GM12864 (cell line): ENCODE results near the gene PPL.

Experiments used
- DNase-seq: peaks from one replicate; pipeline ENCODE4 v3.0.0-alpha.2; 2011; ENCODE audit warnings: low read depth
- H3K4me3 ChIP-seq: 2 replicates; pipeline ENCODE4 v1.5.1; 2011; ENCODE audit warnings: mild to moderate bottlenecking, low read depth, low read length, control low read depth
- CTCF ChIP-seq: IDR thresholded peaks from 2 replicates; pipeline ENCODE4 v1.5.1; 2011; ENCODE audit warnings: low read depth, mild to moderate bottlenecking, moderate library complexity, low read length, control low read depth, inconsistent platforms; ENCODE audit errors: missing control alignments

PPL gene

DNA sequence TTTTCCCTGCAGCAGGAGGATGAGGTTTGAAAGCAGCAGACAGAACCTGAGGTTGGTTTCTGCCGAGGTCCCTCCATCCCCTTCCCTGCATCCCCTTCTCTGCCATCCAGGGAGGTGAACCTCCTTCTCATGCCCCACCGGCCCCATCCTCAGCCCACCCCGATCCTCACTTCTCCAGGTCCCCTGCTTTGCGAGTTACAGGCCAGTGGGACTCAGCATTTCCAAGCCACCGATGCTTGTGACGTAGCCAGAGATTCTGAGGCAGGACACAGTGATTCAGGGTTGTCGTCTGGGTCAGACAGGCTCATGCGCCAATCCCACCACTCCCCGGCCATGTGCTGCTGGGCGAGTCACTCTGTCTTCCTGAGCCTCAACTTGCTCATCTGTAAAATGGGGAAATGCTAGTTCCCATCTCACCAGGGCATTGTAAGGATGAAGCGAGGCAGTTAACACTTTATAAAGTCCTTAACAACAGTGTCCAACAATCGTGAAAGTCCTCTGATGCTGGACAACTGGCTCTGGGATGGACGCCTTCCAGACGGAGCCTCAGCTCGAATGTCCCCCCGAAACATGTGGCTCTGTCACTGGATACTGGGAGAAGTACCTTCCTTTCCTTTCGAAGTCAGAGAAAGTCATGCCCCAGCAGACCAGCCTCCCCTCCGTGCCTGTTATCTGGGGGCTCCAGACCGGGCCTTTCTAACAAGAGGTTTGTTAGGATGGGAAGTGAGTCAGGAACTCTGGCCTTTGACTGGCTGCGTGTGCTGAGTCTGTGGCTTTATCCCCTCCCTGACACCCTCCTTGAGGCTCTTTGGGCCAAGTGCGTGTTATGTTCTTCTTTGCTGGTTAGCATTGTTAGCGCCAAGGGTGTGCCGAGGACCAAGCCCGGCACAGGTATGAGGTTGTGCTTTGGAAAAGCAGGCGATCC is 43.0 kb upstream of the PPL start:
- TF ChIP-seq CTCF = no peak
- no peak overlapping the region for H3K4me3 ChIP-seq
- no peak for DNase-seq

DNA sequence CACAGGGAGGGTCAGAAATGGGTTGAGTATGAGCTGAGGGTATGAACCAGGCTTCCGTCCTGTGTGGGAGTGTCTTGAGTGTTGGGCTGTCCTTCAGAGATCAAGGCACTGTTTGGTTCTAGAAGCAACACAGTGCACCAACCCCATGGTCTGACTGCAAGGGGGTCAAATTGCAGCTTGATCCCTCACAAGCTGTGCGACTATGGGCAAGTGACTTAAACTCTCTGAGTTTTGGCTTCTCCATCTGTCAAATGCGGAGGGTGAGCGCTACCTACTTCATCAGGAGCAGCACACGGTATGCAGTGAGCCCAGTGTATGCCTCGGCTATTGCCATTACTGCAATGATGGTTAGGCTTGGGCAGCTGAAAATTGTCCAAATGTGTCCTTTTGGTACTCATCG is 42.2 kb upstream of the PPL start:
- no peak overlapping the region for H3K4me3 ChIP-seq
- DNase-seq = no peak
- no peak for TF ChIP-seq CTCF

DNA sequence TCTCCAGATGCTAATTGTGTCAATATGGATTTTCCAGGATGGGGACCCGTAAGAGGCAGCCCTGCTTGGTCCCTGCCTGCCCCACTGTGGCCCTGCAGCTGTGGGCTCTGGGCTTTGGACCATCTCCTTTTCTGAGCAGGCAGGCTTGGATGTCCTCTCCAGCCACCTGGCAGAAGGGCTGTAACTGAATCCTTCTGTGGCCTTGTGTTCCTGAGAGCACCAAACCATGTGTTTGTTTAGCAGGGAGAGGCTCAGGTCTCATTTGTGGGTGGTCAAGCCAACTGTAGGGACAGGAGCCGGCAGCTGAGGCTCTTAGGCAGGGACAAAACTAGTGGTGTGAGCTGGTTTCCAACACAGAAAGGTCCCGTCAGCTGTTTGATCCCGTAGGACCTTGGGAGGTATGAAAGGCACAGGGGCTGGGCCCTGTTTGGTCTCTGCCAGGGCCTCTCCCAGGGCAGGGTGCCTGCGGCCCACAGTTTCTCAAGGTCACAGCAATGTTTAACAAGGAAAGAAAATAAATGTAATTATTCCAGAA is 39.7 kb upstream of the PPL start:
- TF ChIP-seq CTCF = no peak
- H3K4me3 ChIP-seq = no peak overlapping the region
- no peak for DNase-seq

DNA sequence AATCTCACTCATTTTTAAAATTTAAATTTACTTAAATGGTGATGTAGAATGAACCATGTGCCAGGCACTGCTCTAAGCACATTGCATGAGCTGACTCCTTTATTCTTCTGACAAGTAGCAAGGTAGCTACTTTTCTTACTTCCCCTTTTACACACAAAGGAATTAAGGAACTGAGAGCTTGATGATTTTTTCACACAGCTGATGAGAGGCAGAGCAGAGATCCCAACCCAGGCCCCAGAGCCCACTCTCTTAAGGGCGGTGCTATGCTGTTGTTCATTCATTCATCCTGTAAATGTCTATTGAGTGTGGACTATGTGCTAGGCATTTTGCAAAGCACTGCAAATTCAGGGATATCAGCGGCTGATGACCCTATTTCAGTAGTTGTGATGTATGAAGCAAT is 39.1 kb upstream of the PPL start:
- DNase-seq = no peak
- no peak for TF ChIP-seq CTCF
- no peak overlapping the region for H3K4me3 ChIP-seq

DNA sequence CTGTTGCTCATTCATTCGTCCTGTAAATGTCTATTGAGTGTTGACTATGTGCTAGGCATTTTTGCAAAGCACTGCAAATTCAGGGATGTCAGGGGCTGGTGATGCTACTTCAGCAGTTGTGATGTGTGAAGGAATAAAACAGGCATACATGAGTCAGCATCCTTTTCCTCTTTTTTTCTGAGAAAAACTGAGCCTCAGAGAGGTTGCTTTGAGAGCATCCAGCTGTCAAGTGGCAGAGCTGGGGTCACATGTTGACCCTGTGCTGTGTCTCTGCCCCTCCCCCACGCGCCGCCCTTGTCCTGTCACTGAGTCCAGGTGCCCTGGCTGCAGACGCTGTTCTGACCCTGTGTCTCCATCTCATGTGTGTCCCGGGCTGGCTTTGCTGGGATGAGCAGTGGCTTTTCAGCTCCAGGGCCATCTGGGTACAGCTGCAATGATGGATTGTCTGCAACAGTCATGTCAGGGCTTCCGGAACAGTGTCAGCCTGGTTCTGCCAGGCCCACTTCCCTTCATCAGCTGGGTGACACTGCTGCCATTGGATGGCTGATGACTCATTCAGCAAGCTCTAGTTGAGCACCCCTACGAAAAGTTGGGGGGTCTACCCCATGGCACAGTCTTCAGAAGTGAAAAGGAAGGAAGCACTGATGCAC is 36.1 kb upstream of the PPL start:
- no peak for TF ChIP-seq CTCF
- no peak overlapping the region for H3K4me3 ChIP-seq
- no peak for DNase-seq

DNA sequence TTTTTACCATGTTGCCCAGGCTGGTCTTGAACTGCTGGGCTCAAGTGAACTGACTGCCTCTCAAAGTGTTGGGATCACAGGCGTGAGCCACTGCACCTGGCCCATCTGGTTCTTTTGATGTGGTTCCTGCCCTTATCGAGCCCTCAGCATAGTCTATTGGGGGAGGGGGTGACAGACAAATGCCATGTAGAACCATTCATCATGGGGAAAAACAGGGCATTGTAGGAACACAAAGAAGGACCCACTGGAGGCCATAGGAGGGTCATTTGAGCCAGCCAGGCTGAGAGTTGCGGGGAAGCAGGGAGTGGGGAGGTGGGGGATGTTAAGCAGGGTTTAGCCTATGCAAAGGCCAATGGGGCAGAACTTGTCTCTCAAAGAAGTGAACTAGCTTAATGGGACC is 33.1 kb upstream of the PPL start:
- TF ChIP-seq CTCF = no peak
- H3K4me3 ChIP-seq = no peak overlapping the region
- no peak for DNase-seq
